IMR-90 (cell line): ENCODE data around the gene CDC42SE1. TPM values are rescaled to one million over a fixed set of nuclear protein-coding genes. Genes with fewer than 3 reads are reported as not detected.

Source experiments
- ATAC-seq: fragments of 200-7000 bp; cut with Tn5 transposase; 2 replicates; pipeline ENCODE4 v1.9.1; 2020; ENCODE audit warnings: low read depth, mild to moderate bottlenecking, moderate library complexity
- BruUV-seq: library from RNA; stranded (reverse); fragments of 400-500 nt; replicated peaks from 2 replicates; lab custom pipeline; 2021; lab: Mats Ljungman, UMichigan
- CTCF ChIA-PET: fragments of 300-600 bp; formaldehyde crosslinking; extraction: SDS; loops from one replicate; lab custom pipeline; 2021; ENCODE audit warnings: antibody characterized with exemption; lab: Yijun Ruan, JAX
- POLR2A ChIA-PET: fragments of 300-600 bp; sonication (Branson Sonifier 250); formaldehyde crosslinking; loops from one replicate; lab custom pipeline; 2022; ENCODE audit warnings: antibody characterized with exemption; ENCODE audit not compliant: unreplicated experiment; lab: Charles Lee
- DNase-seq: peaks from one replicate; pipeline ENCODE4 v3.0.0; 2013
- H2AFZ ChIP-seq: replicated peaks from 2 replicates; pipeline ENCODE3; 2013; ENCODE audit warnings: low read length, mild to moderate bottlenecking; ENCODE audit not compliant: poor library complexity
- H2AK5ac ChIP-seq: 2 replicates; pipeline ENCODE4 v1.6.1; 2013; ENCODE audit warnings: low read depth, low read length, inconsistent platforms
- H2AK9ac ChIP-seq: replicated peaks from 2 replicates; pipeline ENCODE3; 2013; ENCODE audit warnings: mild to moderate bottlenecking, low read depth, low read length, moderate library complexity; ENCODE audit not compliant: poor library complexity
- H2BK120ac ChIP-seq: 2 replicates; pipeline ENCODE4 v1.6.1; 2013; ENCODE audit warnings: low read depth, low read length, inconsistent platforms
- H2BK15ac ChIP-seq: 3 replicates; pipeline ENCODE4 v1.6.1; 2013; ENCODE audit warnings: low read depth, low read length, inconsistent platforms
- H2BK20ac ChIP-seq: 2 replicates; pipeline ENCODE4 v1.6.1; 2013; ENCODE audit warnings: low read depth, mild to moderate bottlenecking, inconsistent platforms, low read length, moderate library complexity
- H2BK5ac ChIP-seq: 2 replicates; pipeline ENCODE4 v1.6.1; 2013; ENCODE audit warnings: mild to moderate bottlenecking, low read depth, low read length, inconsistent platforms; ENCODE audit not compliant: poor library complexity, severe bottlenecking
- H3K14ac ChIP-seq: replicated peaks from 2 replicates; pipeline ENCODE4 v1.6.1; 2013; ENCODE audit warnings: low read depth, low read length, inconsistent platforms
- H3K18ac ChIP-seq: 2 replicates; pipeline ENCODE4 v1.6.1; 2013; ENCODE audit warnings: low read depth, low read length, control low read depth
- H3K23ac ChIP-seq: 2 replicates; pipeline ENCODE4 v1.6.1; 2013; ENCODE audit warnings: low read depth, low read length, inconsistent platforms
- H3K27ac ChIP-seq: 2 replicates; pipeline ENCODE4 v1.5.1; 2013; ENCODE audit warnings: mild to moderate bottlenecking, control low read depth, low read length; ENCODE audit not compliant: insufficient read depth
- H3K27me3 ChIP-seq: 2 replicates; pipeline ENCODE4 v1.6.1; 2013; ENCODE audit warnings: low read length; ENCODE audit not compliant: control insufficient read depth, insufficient read depth
- H3K36me3 ChIP-seq: 2 replicates; pipeline ENCODE4 v1.6.1; 2013; ENCODE audit warnings: low read length, mixed read lengths; ENCODE audit not compliant: control insufficient read depth, insufficient read depth
- H3K4ac ChIP-seq: 2 replicates; pipeline ENCODE4 v1.6.1; 2013; ENCODE audit warnings: low read depth, low read length, inconsistent platforms
- H3K4me1 ChIP-seq: 2 replicates; pipeline ENCODE4 v1.6.1; 2013; ENCODE audit warnings: low read length, mixed read lengths; ENCODE audit not compliant: control insufficient read depth, insufficient read depth
- H3K4me2 ChIP-seq: 2 replicates; pipeline ENCODE4 v1.6.1; 2013; ENCODE audit warnings: low read depth, mild to moderate bottlenecking, control low read depth, low read length, moderate library complexity
- H3K4me3 ChIP-seq: 2 replicates; pipeline ENCODE4 v1.5.1; 2013; ENCODE audit warnings: low read depth, mild to moderate bottlenecking, control low read depth, low read length, moderate library complexity; ENCODE audit not compliant: insufficient read depth
- H3K56ac ChIP-seq: 2 replicates; pipeline ENCODE4 v1.6.1; 2013; ENCODE audit warnings: low read length, inconsistent platforms; ENCODE audit not compliant: insufficient read depth; ENCODE audit errors: extremely low read depth
- H3K79me1 ChIP-seq, 2 experiments: 2 replicates each; pipeline ENCODE4 v1.6.1; 2013; ENCODE audit warnings: low read length in 2 of 2, inconsistent platforms in 1 of 2, low read depth in 1 of 2
- H3K9ac ChIP-seq: 2 replicates; pipeline ENCODE4 v1.6.1; 2013; ENCODE audit warnings: low read depth, low read length, control low read depth
- H3K9me1 ChIP-seq: 2 replicates; pipeline ENCODE4 v1.6.1; 2013; ENCODE audit warnings: low read length, inconsistent platforms; ENCODE audit not compliant: insufficient read depth
- H3K9me3 ChIP-seq: 2 replicates; pipeline ENCODE4 v1.6.1; 2013; ENCODE audit warnings: low read length; ENCODE audit not compliant: control insufficient read depth, insufficient read depth
- H4K20me1 ChIP-seq: 2 replicates; pipeline ENCODE4 v1.6.1; 2013; ENCODE audit warnings: low read length, inconsistent platforms; ENCODE audit not compliant: insufficient read depth
- H4K5ac ChIP-seq: 2 replicates; pipeline ENCODE4 v1.6.1; 2013; ENCODE audit warnings: mild to moderate bottlenecking, low read depth, low read length, control low read depth
- H4K8ac ChIP-seq, 2 experiments: 2 replicates each; pipeline ENCODE4 v1.6.1; 2013; ENCODE audit warnings: low read depth in 2 of 2, low read length in 2 of 2, control low read depth in 1 of 2, inconsistent platforms in 1 of 2
- H4K91ac ChIP-seq: 2 replicates; pipeline ENCODE4 v1.6.1; 2013; ENCODE audit warnings: low read depth, low read length, inconsistent platforms; ENCODE audit not compliant: insufficient read depth
- BHLHE40 ChIP-seq: fragments of 150-350 bp; IDR thresholded peaks from 2 replicates; pipeline ENCODE4 v1.6.1; 2016; ENCODE audit warnings: mild to moderate bottlenecking, low read depth, low read length
- CEBPB ChIP-seq: IDR thresholded peaks from 2 replicates; pipeline ENCODE4 v1.6.1; 2012; ENCODE audit warnings: low read depth, low read length, improper control_type of control experiment
- CHD1 ChIP-seq: IDR thresholded peaks from 2 replicates; pipeline ENCODE4 v1.6.1; 2012; ENCODE audit warnings: low read depth, low read length, improper control_type of control experiment
- CTCF ChIP-seq: conservative IDR thresholded peaks from 2 replicates; pipeline ENCODE4 v1.5.1; 2012; ENCODE audit warnings: mild to moderate bottlenecking, low read depth, low read length, improper control_type of control experiment
- FOS ChIP-seq: fragments of 150-350 bp; IDR thresholded peaks from 2 replicates; pipeline ENCODE4 v1.6.1; 2016; ENCODE audit warnings: low read depth, low read length
- MAFK ChIP-seq: IDR thresholded peaks from 2 replicates; pipeline ENCODE4 v1.6.1; 2012; ENCODE audit warnings: low read depth, low read length, improper control_type of control experiment
- MAZ ChIP-seq: IDR thresholded peaks from 2 replicates; pipeline ENCODE4 v1.6.1; 2012; ENCODE audit warnings: low read depth, mild to moderate bottlenecking, low read length, improper control_type of control experiment, moderate library complexity, borderline replicate concordance
- MXI1 ChIP-seq: IDR thresholded peaks from 2 replicates; pipeline ENCODE4 v1.6.1; 2012; ENCODE audit warnings: low read depth, mild to moderate bottlenecking, low read length, moderate library complexity, borderline replicate concordance
- POLR2A ChIP-seq: IDR thresholded peaks from 2 replicates; pipeline ENCODE4 v1.6.1; 2012; ENCODE audit warnings: mild to moderate bottlenecking, low read depth, low read length
- RAD21 ChIP-seq: IDR thresholded peaks from 2 replicates; pipeline ENCODE4 v1.6.1; 2012; ENCODE audit warnings: low read length, improper control_type of control experiment
- RCOR1 ChIP-seq: IDR thresholded peaks from 2 replicates; pipeline ENCODE4 v1.6.1; 2012; ENCODE audit warnings: mild to moderate bottlenecking, low read length, improper control_type of control experiment; ENCODE audit not compliant: insufficient replicate concordance
- RFX5 ChIP-seq: IDR thresholded peaks from 2 replicates; pipeline ENCODE4 v1.8.0; 2012; ENCODE audit warnings: low read depth, mild to moderate bottlenecking, low read length, moderate library complexity
- SMC3 ChIP-seq: fragments of 150-350 bp; IDR thresholded peaks from 2 replicates; pipeline ENCODE4 v1.6.1; 2016; ENCODE audit warnings: low read depth, mild to moderate bottlenecking, antibody characterized with exemption, low read length, moderate library complexity
- WGBS, 2 experiments: methylation state at CpG; one replicate each; pipeline versions ENCODE4 v1.1.5 to v1.1.7; 2013; ENCODE audit warnings: missing lambda C conversion rate in 2 of 2; ENCODE audit not compliant: insufficient read length in 1 of 2; ENCODE audit errors: extremely low coverage in 2 of 2; 5-methylcytosine and 5-hydroxymethylcytosine counted together
- dilution Hi-C: fragments of 300-500 bp; cut with HindIII; formaldehyde crosslinking; loops from one replicate; pipeline ENCODE4 v1.14.3; 2018; ENCODE audit warnings: low sequenced_read_pairs; ENCODE audit not compliant: unreplicated experiment
- in situ Hi-C: fragments of 300-500 bp; cut with MboI; formaldehyde crosslinking; loops from 3 replicates; pipeline ENCODE4 v1.14.3; 2019; ENCODE audit warnings: low sequenced_read_pairs, inconsistent platforms, mixed read lengths
- intact Hi-C: fragments of 100-400 bp; cut with micrococcal nuclease; formaldehyde crosslinking; loops from 2 replicates; pipeline ENCODE4 v1.10.0; 2022
- polyA plus RNA-seq, 3 experiments: library from polyadenylated mRNA; depleted of rRNA; stranded (reverse); fragments of >200 nt; gene quantifications; 2 replicates each; pipeline ENCODE4 v1.2.3, GENCODE V29; 2012; ENCODE audit warnings: low replicate concordance in 1 of 3
- total RNA-seq: library from RNA; depleted of rRNA; stranded (reverse); fragments of >200 nt; gene quantifications from 2 replicates; pipeline ENCODE4 v1.2.3, GENCODE V29; 2012
- TF ChIP-seq, protein P1 (sequence below): fragments of 150-350 bp; IDR thresholded peaks from 2 replicates; pipeline ENCODE4 v1.6.1; 2017; ENCODE audit warnings: mild to moderate bottlenecking, antibody characterized with exemption, low read length, low read depth

Gene CDC42SE1
- total and polyA plus RNA-seq, 2 of the 4 experiments (the other 2 are of a cell fraction), result 47.0 to 58.5 TPM

GRCh38 chr1:151024540-151025146, 34.8 kb downstream of the CDC42SE1 start:
- intact Hi-C loops, result loop anchor here (2.0 kb wide), 1 partner anchor 132 kb away; the partner anchor contains the start of gene TNFAIP8L2
- Histone ChIP-seq H4K5ac (no peak overlapping the region), H2BK20ac (no peak overlapping the region), H3K4me3 (no peak overlapping the region), H4K91ac (no peak overlapping the region), H2AK5ac (no peak overlapping the region; the same call in 1 of the 2 replicates), H3K14ac (no peak overlapping the region), H3K9me1 (no peaks in the 10 kb centered on the region), H2BK120ac (no peak overlapping the region), H3K4me1 (no peaks in the 10 kb centered on the region), H3K27ac (no peak overlapping the region), H3K56ac (no peak overlapping the region), H3K9ac (no peak overlapping the region), H2AFZ (peak overlapping the region; percentile 79), H2AK9ac (peak overlapping the region; percentile 72), H3K27me3 (no peaks in the 10 kb centered on the region), H4K8ac (0 out of 4 replicates have a peak overlapping the region, but pooled peaks of 1 of the 2 experiments have one; percentile 13), H3K79me1 (no peaks in the 10 kb centered on the region; a peak in 1 of 4 replicates), H3K18ac (no peak overlapping the region), H2BK15ac (no peak overlapping the region), H2BK5ac (no peak overlapping the region), H3K23ac (no peak overlapping the region), H3K36me3 (peaks cover 11% of the 10 kb centered on the region; the same call in 1 of the 2 replicates), H4K20me1 (no peaks in the 10 kb centered on the region; the same call in 1 of the 2 replicates), H3K4me2 (no peak overlapping the region), H3K9me3 (no peaks in the 10 kb centered on the region), H3K4ac (no peak overlapping the region)
- dilution Hi-C loops, result no loop called here
- ATAC-seq, result peak; percentile 95
- 60% methylated on average over 3 of the region's 6 CpGs; no CpG with 5 or more reads in 1 of the 2 experiments for WGBS, 2 experiments
- TF ChIP-seq MXI1 (no peak), RAD21 (peak; percentile 79), SMC3 (peak; percentile 67), RCOR1 (no peak), FOS (no peak), RFX5 (no peak), CHD1 (no peak), POLR2A (no peak), MAFK (no peak), MAZ (no peak), CTCF (peak; percentile 71), BHLHE40 (no peak), CEBPB (no peak)
- TF ChIP-seq, protein P1, sequence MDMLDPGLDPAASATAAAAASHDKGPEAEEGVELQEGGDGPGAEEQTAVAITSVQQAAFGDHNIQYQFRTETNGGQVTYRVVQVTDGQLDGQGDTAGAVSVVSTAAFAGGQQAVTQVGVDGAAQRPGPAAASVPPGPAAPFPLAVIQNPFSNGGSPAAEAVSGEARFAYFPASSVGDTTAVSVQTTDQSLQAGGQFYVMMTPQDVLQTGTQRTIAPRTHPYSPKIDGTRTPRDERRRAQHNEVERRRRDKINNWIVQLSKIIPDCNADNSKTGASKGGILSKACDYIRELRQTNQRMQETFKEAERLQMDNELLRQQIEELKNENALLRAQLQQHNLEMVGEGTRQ, result no peak
- ChIA-PET POLR2A (interaction anchor here (0.5 kb wide), 1 partner anchor 33 kb away, joined by 6 read pairs; no protein-coding TSS in a partner anchor), CTCF (interaction anchor here (0.6 to 1.7 kb wide), 4 partner anchors 12 to 158 kb away, joined by 3 to 6 read pairs (median 3); partner anchors contain the start of genes BNIPL and MINDY1)
- no TSS peak for BruUV-seq
- peak; percentile 62 for DNase-seq
- in situ Hi-C loops, result no loop called here
